GM15510 (cell line): ENCODE results near the gene RNF145.

ENCODE experiments used
- POLR2A ChIP-seq: IDR thresholded peaks from 3 replicates; pipeline ENCODE4 v1.6.1; 2011; ENCODE audit warnings: borderline replicate concordance; ENCODE audit not compliant: insufficient read length; ENCODE audit errors: extremely low read depth

Gene RNF145

DNA sequence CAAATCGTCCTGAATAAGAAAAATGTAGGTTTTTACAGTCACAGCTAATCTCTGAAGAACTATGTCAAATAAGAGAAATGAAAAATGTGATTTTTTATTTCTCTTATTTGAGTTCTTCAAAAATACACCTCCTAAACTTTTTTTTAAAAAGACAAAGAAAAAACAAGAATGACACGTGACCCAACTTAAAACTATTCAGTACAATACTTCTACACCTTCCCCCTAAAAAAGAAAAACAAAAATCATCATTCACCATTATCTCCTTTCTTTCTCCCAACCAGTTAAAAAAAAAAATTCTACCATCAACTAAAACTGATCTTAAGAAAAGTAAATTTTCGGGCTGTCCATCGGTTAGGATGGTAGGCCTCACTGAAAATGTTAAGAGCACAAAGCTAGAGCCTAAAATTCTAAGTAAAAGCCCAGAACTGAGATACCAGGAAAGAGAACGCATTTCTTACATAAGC lies 2.1 kb downstream of the RNF145 start:
- no peak for TF ChIP-seq POLR2A

DNA sequence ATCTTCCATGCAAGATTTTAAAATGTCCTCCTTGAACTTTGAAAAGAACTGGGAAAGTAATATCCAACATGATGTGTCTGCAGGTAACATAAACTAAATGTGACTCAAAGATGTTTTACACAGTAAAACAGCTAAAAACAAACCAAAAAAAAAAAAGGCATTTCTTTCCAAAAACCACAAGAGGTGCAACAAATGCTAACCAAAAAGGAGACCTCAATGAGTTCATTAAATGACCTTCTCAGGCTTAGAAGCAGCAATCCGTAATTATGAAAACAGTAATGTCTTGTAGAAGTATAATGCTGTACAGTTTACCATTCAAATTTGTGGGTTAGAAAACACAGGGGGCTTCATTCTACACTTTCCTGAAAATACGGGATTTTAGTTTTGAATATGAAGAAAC lies 2.5 kb downstream of the RNF145 start:
- no peak for TF ChIP-seq POLR2A

DNA sequence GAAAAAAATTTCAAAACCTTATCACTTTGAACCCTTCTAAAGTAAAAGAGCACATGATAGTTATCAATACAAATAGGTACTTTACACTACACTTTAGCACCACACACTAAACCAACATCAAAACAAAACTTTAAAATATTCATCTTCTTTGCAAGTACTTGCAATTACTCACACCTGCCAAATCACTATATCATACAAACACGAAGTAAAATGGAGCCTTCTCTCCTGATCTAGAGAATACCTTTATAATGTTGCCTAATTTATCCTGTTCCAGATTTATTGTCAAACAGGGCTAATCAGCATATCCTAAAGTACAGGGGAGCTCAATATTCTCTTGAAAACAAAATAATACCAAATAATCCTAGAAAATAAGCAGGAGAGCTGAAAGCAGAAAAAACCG lies 3.0 kb downstream of the RNF145 start:
- no peak for TF ChIP-seq POLR2A

- TF ChIP-seq POLR2A, result no peak
Measured at GRCh38 chr5:159203351-159203750, 6.0 kb downstream of the RNF145 start.

GRCh38 chr5:159202151-159202550 lies 7.2 kb downstream of the RNF145 start:
- no peak for TF ChIP-seq POLR2A

GRCh38 chr5:159199780-159200179 lies 9.6 kb downstream of the RNF145 start:
- TF ChIP-seq POLR2A, result no peak

DNA sequence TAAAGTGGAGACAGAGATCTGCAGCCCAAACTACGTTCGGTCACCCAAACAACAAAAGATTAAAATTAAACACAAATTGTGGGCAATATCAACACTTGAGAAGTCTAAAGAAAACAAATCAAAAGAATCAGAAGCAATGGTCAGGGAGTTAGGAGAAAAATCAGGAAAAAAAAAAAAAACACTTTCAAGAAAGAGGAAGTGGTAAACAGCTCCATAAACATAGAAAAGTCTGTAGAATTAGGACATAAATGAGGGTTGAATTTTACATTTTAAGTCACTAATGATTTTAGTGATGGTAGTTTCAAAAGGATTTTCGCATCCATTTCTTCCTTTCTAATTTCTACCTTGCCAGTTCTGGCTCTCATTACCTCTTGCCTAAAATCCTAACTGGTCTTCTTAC lies 10.1 kb downstream of the RNF145 start:
- TF ChIP-seq POLR2A, result no peak

GRCh38 chr5:159198063-159199036 lies 11.0 kb downstream of the RNF145 start:
- no peak for TF ChIP-seq POLR2A

DNA sequence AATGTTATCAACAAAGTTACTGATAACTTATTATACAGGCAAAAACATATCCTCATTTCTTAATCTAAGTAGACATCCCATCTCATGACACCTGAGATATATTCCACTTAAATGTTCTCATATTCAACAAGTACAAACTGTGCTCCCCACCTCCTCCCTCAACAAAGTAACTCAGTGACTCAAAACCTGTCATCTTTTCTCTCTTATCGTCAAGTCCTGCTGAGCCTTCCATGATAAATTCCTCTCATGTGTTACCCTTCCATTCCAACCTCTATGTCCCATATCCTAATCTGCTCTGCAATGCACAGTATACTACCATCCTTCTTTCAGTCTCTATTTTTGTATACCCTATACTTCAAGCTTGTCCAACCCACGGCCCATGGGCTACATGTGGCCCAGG lies 13.6 kb downstream of the RNF145 start:
- TF ChIP-seq POLR2A, result no peak

DNA sequence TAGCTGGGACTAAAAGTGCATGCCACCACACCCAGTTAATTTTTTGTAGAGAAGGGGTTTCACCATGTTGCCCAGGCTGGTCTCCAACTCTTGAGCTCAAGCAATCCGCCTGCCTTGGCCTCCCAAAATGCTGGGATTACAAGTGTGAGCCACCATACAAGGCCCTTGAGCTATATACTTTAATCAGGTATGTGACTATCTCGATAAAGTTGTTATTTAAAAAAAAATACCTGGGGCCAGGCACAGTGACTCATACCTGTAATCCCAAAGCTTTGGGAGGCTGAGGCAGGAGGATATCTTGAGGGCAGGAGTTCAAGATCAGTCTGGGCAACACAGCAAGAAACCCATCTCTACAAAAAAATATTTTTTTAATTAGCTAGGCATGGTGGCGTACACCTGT lies 19.2 kb downstream of the RNF145 start:
- no peak for TF ChIP-seq POLR2A

DNA sequence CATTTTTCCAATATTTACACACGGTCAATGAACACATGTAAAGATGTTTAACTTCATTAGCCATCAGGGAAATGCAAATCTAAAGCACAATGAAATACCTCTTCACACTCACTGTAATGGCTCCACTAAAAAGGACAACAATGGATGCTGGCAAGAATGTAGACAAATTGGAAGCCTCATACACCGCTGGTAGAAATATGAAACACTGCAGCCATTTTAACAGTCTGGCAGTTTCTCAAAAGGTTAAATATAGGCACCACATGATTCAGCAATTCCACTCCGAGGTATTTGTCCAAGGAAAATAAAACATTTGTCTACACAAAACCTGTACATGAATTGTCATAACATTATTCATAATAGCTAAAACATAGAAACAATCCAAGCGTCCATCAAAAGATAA lies 20.0 kb downstream of the RNF145 start:
- TF ChIP-seq POLR2A, result no peak

- no peak for TF ChIP-seq POLR2A
Measured at GRCh38 chr5:159187719-159188118, 21.6 kb downstream of the RNF145 start.

DNA sequence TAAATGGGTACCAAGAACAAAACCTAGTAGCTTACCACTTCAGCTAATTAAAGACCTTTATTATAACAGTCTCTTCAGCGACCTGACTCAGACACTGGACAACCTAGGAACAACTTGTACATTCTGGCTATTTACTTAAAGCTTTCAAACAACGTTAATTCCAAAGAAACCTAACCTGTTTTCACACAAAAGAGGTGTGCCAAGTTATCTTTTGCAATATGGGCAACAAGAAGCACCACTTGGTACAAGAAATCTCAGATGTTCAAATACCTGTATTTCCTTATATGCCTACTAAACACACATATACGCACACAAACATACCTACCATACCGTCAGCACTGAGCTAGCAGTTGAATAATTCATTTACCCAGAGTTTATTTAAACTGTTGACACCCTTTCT lies 23.0 kb downstream of the RNF145 start:
- TF ChIP-seq POLR2A, result no peak

DNA sequence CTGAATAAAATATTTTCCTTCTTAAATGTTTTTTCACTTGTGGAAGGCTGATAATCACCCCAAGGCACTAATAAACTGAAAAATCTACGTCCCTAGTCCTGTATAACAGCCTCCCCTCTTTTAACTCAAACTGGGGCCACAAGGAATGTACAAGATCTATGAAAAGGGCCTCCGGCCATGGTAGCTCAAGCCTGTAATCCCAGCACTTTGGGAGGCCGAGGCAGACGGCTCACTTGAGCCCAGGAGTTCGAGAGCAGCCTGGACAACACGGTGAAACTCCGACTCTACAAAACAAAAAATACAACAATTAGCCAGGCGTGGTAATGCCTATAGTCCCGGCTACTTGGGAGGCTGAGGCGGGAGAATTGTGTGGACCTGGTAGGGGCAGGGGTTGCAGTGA lies 23.6 kb downstream of the RNF145 start:
- TF ChIP-seq POLR2A, result no peak

DNA sequence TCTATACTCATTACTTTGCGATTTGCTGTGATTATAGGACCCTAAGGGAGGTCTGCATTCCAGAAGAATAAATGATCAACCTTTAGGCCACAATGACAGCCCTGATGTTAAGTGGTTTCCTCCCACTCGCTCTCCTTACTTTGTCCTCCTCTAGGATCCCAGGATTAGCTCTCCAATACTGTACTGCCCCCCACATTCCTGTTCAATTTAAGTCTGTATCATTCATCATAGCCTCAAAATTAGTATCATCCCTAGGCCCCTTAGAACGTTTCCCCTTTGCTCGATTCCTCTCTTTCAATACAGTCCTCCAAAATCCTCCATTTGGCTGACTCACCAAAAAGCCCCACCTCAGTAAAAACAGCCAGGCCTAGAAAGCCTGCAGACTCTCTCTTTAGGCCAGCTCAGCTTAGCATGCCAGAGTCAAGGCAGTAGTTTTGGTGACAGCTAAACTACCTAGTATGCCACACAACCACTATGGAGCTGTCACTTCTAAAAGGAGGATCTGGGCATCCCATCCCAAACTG lies 24.4 kb downstream of the RNF145 start:
- no peak for TF ChIP-seq POLR2A

DNA sequence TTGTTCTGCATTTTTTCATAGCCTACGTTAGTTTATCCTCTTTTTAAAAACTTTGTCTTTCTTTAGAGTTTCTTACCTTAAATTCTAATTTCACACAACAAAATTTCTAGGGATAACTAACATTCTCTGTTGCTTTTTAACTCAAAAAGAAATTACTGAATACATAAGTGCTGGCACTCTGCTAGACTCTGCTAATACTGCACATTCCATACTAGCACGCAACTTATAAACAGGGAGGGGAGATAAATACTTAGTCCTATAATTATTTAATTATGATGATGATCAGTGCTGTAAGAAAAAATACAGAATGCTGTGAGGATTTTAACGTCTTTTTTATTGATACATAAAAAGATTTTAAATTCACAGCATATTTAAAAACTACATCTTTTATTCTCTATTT lies 25.1 kb downstream of the RNF145 start:
- no peak for TF ChIP-seq POLR2A
